GM23338 (cell line): ENCODE measurements around the gene CAPN15. TPM values are rescaled to one million over a fixed set of nuclear protein-coding genes. Genes with fewer than 3 reads are reported as not detected.

Source experiments
- ATAC-seq: fragments of 200-7000 bp; cut with Tn5 transposase; 3 replicates; pipeline ENCODE4 v1.9.1; 2020
- DNase-seq: peaks from one replicate; pipeline ENCODE4 v3.0.0-alpha.2; 2015; ENCODE audit warnings: low spot score
- H2AFZ ChIP-seq: fragments of 200-600 bp; sonication (generic); 2 replicates; pipeline ENCODE4 v1.8.0; 2016; ENCODE audit warnings: antibody characterized with exemption, mild to moderate bottlenecking, moderate library complexity
- H3F3A ChIP-seq: fragments of 200-600 bp; sonication (generic); replicated peaks from 2 replicates; pipeline ENCODE4 v1.8.0; 2017; ENCODE audit warnings: antibody characterized with exemption, mixed run types, low read depth
- H3K27ac ChIP-seq: fragments of 200-600 bp; sonication (generic); 2 replicates; pipeline ENCODE4 v1.6.1; 2016; ENCODE audit warnings: low read depth
- H3K27me3 ChIP-seq: fragments of 200-600 bp; sonication (generic); 2 replicates; pipeline ENCODE4 v1.8.0; 2016; ENCODE audit warnings: mild to moderate bottlenecking, mixed run types, moderate library complexity; ENCODE audit not compliant: insufficient read depth
- H3K36me3 ChIP-seq: fragments of 200-600 bp; sonication (generic); 2 replicates; pipeline ENCODE4 v1.8.0; 2016; ENCODE audit warnings: mild to moderate bottlenecking; ENCODE audit not compliant: insufficient read depth
- H3K4me1 ChIP-seq: fragments of 200-600 bp; sonication (generic); 2 replicates; pipeline ENCODE4 v1.8.0; 2016; ENCODE audit warnings: mild to moderate bottlenecking, moderate library complexity; ENCODE audit not compliant: insufficient read depth
- H3K4me2 ChIP-seq: fragments of 200-600 bp; sonication (generic); 2 replicates; pipeline ENCODE4 v1.7.1; 2017; ENCODE audit warnings: mixed run types
- H3K4me3 ChIP-seq: fragments of 200-600 bp; sonication (generic); 2 replicates; pipeline ENCODE4 v1.6.1; 2016; ENCODE audit warnings: mixed run types
- H3K79me2 ChIP-seq: fragments of 200-600 bp; sonication (generic); replicated peaks from 2 replicates; pipeline ENCODE4 v1.8.0; 2017; ENCODE audit warnings: mild to moderate bottlenecking; ENCODE audit not compliant: insufficient read depth
- H3K9me2 ChIP-seq: fragments of 200-600 bp; sonication (generic); 2 replicates; pipeline ENCODE4 v1.8.0; 2017; ENCODE audit not compliant: insufficient read depth
- H4K20me1 ChIP-seq: fragments of 200-600 bp; sonication (generic); replicated peaks from 2 replicates; pipeline ENCODE4 v1.8.0; 2017; ENCODE audit warnings: mild to moderate bottlenecking; ENCODE audit not compliant: insufficient read depth
- H3K27ac Mint-ChIP-seq: 2 replicates; pipeline ENCODE4 v1.8.0; 2020; ENCODE audit warnings: inconsistent platforms, mild to moderate bottlenecking, moderate library complexity, mixed read lengths
- H3K27me3 Mint-ChIP-seq: 3 replicates; pipeline ENCODE4 v1.8.0; 2022; ENCODE audit warnings: low read depth, mild to moderate bottlenecking, moderate library complexity, mixed read lengths, inconsistent platforms; ENCODE audit not compliant: insufficient read depth, poor library complexity
- H3K36me3 Mint-ChIP-seq: 3 replicates; pipeline ENCODE4 v1.8.0; 2021; ENCODE audit warnings: low read depth, mild to moderate bottlenecking, inconsistent platforms, moderate library complexity, mixed read lengths
- H3K4me1 Mint-ChIP-seq: 3 replicates; pipeline ENCODE4 v1.8.0; 2020; ENCODE audit warnings: mild to moderate bottlenecking, inconsistent platforms, mixed read lengths
- H3K4me3 Mint-ChIP-seq: 3 replicates; pipeline ENCODE4 v1.8.0; 2021; ENCODE audit warnings: moderate library complexity, mild to moderate bottlenecking, inconsistent platforms, mixed read lengths
- H3K9me3 Mint-ChIP-seq: 3 replicates; pipeline ENCODE4 v1.8.0; 2020; ENCODE audit warnings: moderate library complexity, mild to moderate bottlenecking, inconsistent platforms, mixed read lengths
- CREB1 ChIP-seq: fragments of 250-450 bp; sonication (Bioruptor Pico); IDR thresholded peaks from 2 replicates; pipeline ENCODE4 v1.5.0; 2020; ENCODE audit warnings: low read depth, mild to moderate bottlenecking, moderate library complexity
- CTCF ChIP-seq, 2 experiments: fragments of 200-600 bp in 1 of 2; sonication (generic) in 1 of 2; conservative IDR thresholded peaks; 2 replicates each; pipeline versions ENCODE4 v1.5.1 to v1.6.1; 2016 to 2017; ENCODE audit warnings: antibody characterized with exemption in 2 of 2, low read depth in 2 of 2, mild to moderate bottlenecking in 2 of 2, moderate library complexity in 1 of 2
- ETS1 ChIP-seq: IDR thresholded peaks from 2 replicates; pipeline ENCODE4 v1.6.1; 2016; ENCODE audit warnings: antibody characterized with exemption
- EZH2 ChIP-seq: fragments of 200-600 bp; sonication (generic); IDR thresholded peaks from one replicate; pipeline ENCODE4 v1.8.0; 2017; ENCODE audit warnings: antibody characterized with exemption, mild to moderate bottlenecking, low read depth; ENCODE audit not compliant: unreplicated experiment
- EZH2phosphoT487 ChIP-seq: fragments of 200-600 bp; sonication (generic); IDR thresholded peaks from one replicate; pipeline ENCODE4 v1.8.1; 2018; ENCODE audit warnings: antibody characterized with exemption; ENCODE audit not compliant: unreplicated experiment
- JUNB ChIP-seq: IDR thresholded peaks from one replicate; pipeline ENCODE4 v1.6.1; 2016; ENCODE audit warnings: antibody characterized with exemption; ENCODE audit not compliant: unreplicated experiment
- NANOG ChIP-seq: IDR thresholded peaks from 2 replicates; pipeline ENCODE4 v1.6.1; 2016; ENCODE audit warnings: antibody characterized with exemption, borderline replicate concordance
- POLR2AphosphoS5 ChIP-seq: IDR thresholded peaks from 2 replicates; pipeline ENCODE4 v1.6.1; 2016; ENCODE audit warnings: antibody characterized with exemption, low read depth
- REST ChIP-seq: IDR thresholded peaks from one replicate; pipeline ENCODE4 v1.6.1; 2018; ENCODE audit warnings: antibody characterized with exemption; ENCODE audit not compliant: unreplicated experiment
- STAT1 ChIP-seq: IDR thresholded peaks from one replicate; pipeline ENCODE4 v1.6.1; 2016; ENCODE audit warnings: antibody characterized with exemption; ENCODE audit not compliant: unreplicated experiment
- ZNF114 ChIP-seq: fragments of 250-450 bp; sonication (Bioruptor Pico); IDR thresholded peaks from 2 replicates; pipeline ENCODE4 v1.5.0; 2020; ENCODE audit warnings: mild to moderate bottlenecking, moderate library complexity
- ZNF331 ChIP-seq: fragments of 250-450 bp; sonication (Bioruptor Pico); IDR thresholded peaks from 2 replicates; pipeline ENCODE4 v1.5.0; 2020; ENCODE audit warnings: low read depth, mild to moderate bottlenecking, moderate library complexity
- polyA plus RNA-seq: library from polyadenylated mRNA; unstranded; fragments of >200 nt; fragmentation: Nextera tagmentation; extraction: Ambion mirVana; gene quantifications from 2 replicates; pipeline ENCODE4 v1.2.1, GENCODE V29; 2016
- total RNA-seq: library from RNA; depleted of rRNA; stranded (reverse); fragments of >200 nt; shearing (Covaris generic); gene quantifications from 2 replicates; pipeline ENCODE4 v1.2.3, GENCODE V29; 2014

Gene CAPN15
- total and polyA plus RNA-seq, 2 experiments from 2014 or later = 27.3 to 164 TPM

- Histone ChIP-seq H4K20me1 (peaks cover 31% of the 10 kb centered on the region), H3K4me1 (no peaks in the 10 kb centered on the region), H3K9me2 (no peaks in the 10 kb centered on the region), H2AFZ (no peak overlapping the region), H3K27me3 (peaks cover 12% of the 10 kb centered on the region), H3K4me2 (no peak overlapping the region), H3K27ac (no peak overlapping the region), H3K4me3 (no peak overlapping the region), H3K79me2 (peaks cover 38% of the 10 kb centered on the region), H3F3A (peaks cover 8% of the 10 kb centered on the region; the same call in 1 of the 2 replicates), H3K36me3 (no peaks in the 10 kb centered on the region)
- Mint-ChIP-seq H3K36me3 (peaks cover 8% of the 10 kb centered on the region; the same call in 2 of the 3 replicates), H3K9me3 (no peaks in the 10 kb centered on the region; the same call in 2 of the 3 replicates), H3K27me3 (peaks cover 27% of the 10 kb centered on the region), H3K4me3 (no peak overlapping the region; the same call in 2 of the 3 replicates), H3K27ac (no peak overlapping the region), H3K4me1 (peaks cover 11% of the 10 kb centered on the region)
- no peak for DNase-seq
- TF ChIP-seq JUNB = no peak
- no peak for TF ChIP-seq CTCF (conservative IDR thresholded peaks at IDR 0.05; ENCODE audit: low read depth in 2 of 2)
- no peak for TF ChIP-seq ZNF331 (CRISPR knock-in tag)
- no peak for TF ChIP-seq STAT1
- ATAC-seq = no peak
Observed at GRCh38 chr16:591892-592517, 64.5 kb downstream of the CAPN15 start.

DNA sequence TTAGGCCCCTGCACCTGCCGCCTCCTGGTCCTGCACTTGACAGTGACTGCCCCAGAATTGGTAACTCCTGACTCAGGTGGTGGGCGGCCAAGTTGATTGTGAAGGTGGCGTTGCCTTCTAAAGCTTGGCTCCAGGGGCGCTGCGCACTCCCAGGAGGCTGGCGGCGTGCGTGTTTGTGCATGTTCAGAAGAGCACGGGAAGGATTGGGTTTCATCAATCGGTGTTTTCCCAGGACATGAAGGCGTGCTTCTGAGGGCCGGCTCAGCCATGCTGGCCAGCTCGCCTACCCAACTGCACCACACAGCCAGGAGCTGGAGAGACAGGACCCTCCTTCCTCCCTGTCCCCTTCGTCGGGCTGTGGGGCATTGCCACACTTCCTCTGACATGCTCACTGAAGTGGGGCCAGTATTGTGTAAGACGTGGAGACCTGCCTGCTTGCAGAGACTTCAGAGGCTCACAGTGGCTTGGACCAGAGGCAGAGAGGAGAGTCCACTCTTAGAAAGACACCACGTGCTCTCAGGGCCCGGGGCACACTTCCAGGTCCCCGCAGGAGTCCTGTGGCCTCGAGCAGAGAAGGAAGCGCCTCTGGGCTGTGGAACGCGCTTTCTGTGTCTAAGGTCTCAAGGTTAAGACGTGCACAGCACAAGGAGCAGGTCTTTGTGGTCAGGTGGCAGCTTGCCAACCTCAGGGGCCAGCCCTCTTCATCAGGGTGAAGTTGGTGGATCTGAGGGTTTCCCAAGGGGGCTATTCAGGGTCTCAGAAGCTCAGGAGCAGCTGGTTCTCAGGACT, 65.2 kb downstream of the CAPN15 start:
- Histone ChIP-seq H3K27ac (no peak overlapping the region), H2AFZ (no peak overlapping the region), H4K20me1 (peaks cover 25% of the 10 kb centered on the region), H3K4me3 (no peak overlapping the region), H3K36me3 (no peaks in the 10 kb centered on the region), H3K79me2 (peaks cover 36% of the 10 kb centered on the region), H3K27me3 (peaks cover 5% of the 10 kb centered on the region), H3K9me2 (no peaks in the 10 kb centered on the region), H3K4me2 (no peak overlapping the region), H3K4me1 (no peaks in the 10 kb centered on the region), H3F3A (peaks cover 5% of the 10 kb centered on the region; the same call in 1 of the 2 replicates)
- no peaks in the 10 kb centered on the region; the same call in 2 of the 3 replicates for H3K9me3 Mint-ChIP-seq
- H3K36me3 Mint-ChIP-seq = peaks cover 8% of the 10 kb centered on the region; the same call in 2 of the 3 replicates
- DNase-seq (no peak), ATAC-seq (no peak)
- H3K4me1 Mint-ChIP-seq = peaks cover 9% of the 10 kb centered on the region
- H3K4me3 Mint-ChIP-seq = no peak overlapping the region
- H3K27ac Mint-ChIP-seq = no peak overlapping the region
- peaks cover 25% of the 10 kb centered on the region for H3K27me3 Mint-ChIP-seq
- TF ChIP-seq STAT1 = no peak
- TF ChIP-seq CREB1 (CRISPR knock-in tag) = no peak
- TF ChIP-seq ZNF114 (CRISPR knock-in tag) = no peak
- TF ChIP-seq EZH2 = no peak
- no peak for TF ChIP-seq NANOG
- TF ChIP-seq POLR2AphosphoS5 = no peak
- TF ChIP-seq ETS1 = no peak
- no peak for TF ChIP-seq ZNF331 (CRISPR knock-in tag)
- no peak for TF ChIP-seq EZH2phosphoT487
- TF ChIP-seq REST = no peak
- TF ChIP-seq JUNB = no peak
